GM18867 (cell line): ENCODE data around the gene TNFSF11.

ENCODE experiments used
- ATAC-seq: cut with Tn5 transposase; IDR thresholded peaks from one replicate; pipeline ENCODE4 v1.9.1; 2021; ENCODE audit warnings: mild to moderate bottlenecking, moderate library complexity; ENCODE audit not compliant: unreplicated experiment

Gene TNFSF11

GRCh38 chr13:42607546-42607945 is 33.6 kb downstream of the TNFSF11 start:
- ATAC-seq, result no peak

- no peak for ATAC-seq
These were observed 36.7 kb downstream of the TNFSF11 start for GRCh38 chr13:42610649-42611048.

GRCh38 chr13:42611086-42611779 is 37.3 kb downstream of the TNFSF11 start:
- ATAC-seq, result no peak

- ATAC-seq, result no peak
These were observed 38.2 kb downstream of the TNFSF11 start for GRCh38 chr13:42612021-42612765.

GRCh38 chr13:42614436-42615035 is 40.6 kb downstream of the TNFSF11 start:
- ATAC-seq, result no peak

GRCh38 chr13:42615691-42616090 is 41.7 kb downstream of the TNFSF11 start:
- no peak for ATAC-seq

GRCh38 chr13:42617221-42617620 is 43.3 kb downstream of the TNFSF11 start:
- no peak for ATAC-seq

- no peak for ATAC-seq
These were observed 50.0 kb downstream of the TNFSF11 start for GRCh38 chr13:42623916-42624315.

- ATAC-seq, result no peak
These were observed 51.7 kb downstream of the TNFSF11 start for GRCh38 chr13:42625611-42626010.

- no peak for ATAC-seq
These were observed 52.4 kb downstream of the TNFSF11 start for GRCh38 chr13:42626176-42626860.

- no peak for ATAC-seq
These were observed 54.7 kb downstream of the TNFSF11 start for GRCh38 chr13:42628666-42629065.

- ATAC-seq, result no peak
These were observed 57.2 kb downstream of the TNFSF11 start for GRCh38 chr13:42631181-42631580.

GRCh38 chr13:42633495-42633894 is 59.5 kb downstream of the TNFSF11 start:
- ATAC-seq, result no peak

- no peak for ATAC-seq
These were observed 64.1 kb downstream of the TNFSF11 start for GRCh38 chr13:42638101-42638500.

- no peak for ATAC-seq
These were observed 64.9 kb downstream of the TNFSF11 start for GRCh38 chr13:42638886-42639285.

GRCh38 chr13:42643076-42643475 is 69.1 kb downstream of the TNFSF11 start:
- ATAC-seq, result no peak

GRCh38 chr13:42644841-42645240 is 70.9 kb downstream of the TNFSF11 start:
- ATAC-seq, result no peak

GRCh38 chr13:42645717-42646116 is 71.8 kb downstream of the TNFSF11 start:
- ATAC-seq, result no peak

GRCh38 chr13:42649141-42649540 is 75.2 kb downstream of the TNFSF11 start:
- ATAC-seq, result no peak

- ATAC-seq, result no peak
These were observed 75.9 kb downstream of the TNFSF11 start for GRCh38 chr13:42649831-42650230.

GRCh38 chr13:42650506-42650905 is 76.6 kb downstream of the TNFSF11 start:
- no peak for ATAC-seq
